Gastrocnemius medialis (tissue), 4 donors: ENCODE data around the gene MAEA.

Experiments used
- POLR2A ChIP-seq, 2 donors: fragments of 450-650 bp; IDR thresholded peaks; one replicate each; pipeline ENCODE4 v1.6.1; 2017; ENCODE audit warnings: antibody characterized with exemption in 2 of 2, mild to moderate bottlenecking in 2 of 2, moderate library complexity in 2 of 2
- TF ChIP-seq, protein P1 (sequence below), 5 experiments: fragments of 450-650 bp in 3 of 5; fragments of 200-600 bp in 2 of 5; sonication (generic) in 2 of 5; IDR thresholded peaks in 4 of 5; conservative IDR thresholded peaks in 1 of 5; 1 replicate in 4 of 5; 2 replicates in 1 of 5; pipeline ENCODE4 v1.5.1; 2016 to 2019; ENCODE audit warnings: antibody characterized with exemption in 5 of 5, mild to moderate bottlenecking in 3 of 5, moderate library complexity in 3 of 5

DNA sequence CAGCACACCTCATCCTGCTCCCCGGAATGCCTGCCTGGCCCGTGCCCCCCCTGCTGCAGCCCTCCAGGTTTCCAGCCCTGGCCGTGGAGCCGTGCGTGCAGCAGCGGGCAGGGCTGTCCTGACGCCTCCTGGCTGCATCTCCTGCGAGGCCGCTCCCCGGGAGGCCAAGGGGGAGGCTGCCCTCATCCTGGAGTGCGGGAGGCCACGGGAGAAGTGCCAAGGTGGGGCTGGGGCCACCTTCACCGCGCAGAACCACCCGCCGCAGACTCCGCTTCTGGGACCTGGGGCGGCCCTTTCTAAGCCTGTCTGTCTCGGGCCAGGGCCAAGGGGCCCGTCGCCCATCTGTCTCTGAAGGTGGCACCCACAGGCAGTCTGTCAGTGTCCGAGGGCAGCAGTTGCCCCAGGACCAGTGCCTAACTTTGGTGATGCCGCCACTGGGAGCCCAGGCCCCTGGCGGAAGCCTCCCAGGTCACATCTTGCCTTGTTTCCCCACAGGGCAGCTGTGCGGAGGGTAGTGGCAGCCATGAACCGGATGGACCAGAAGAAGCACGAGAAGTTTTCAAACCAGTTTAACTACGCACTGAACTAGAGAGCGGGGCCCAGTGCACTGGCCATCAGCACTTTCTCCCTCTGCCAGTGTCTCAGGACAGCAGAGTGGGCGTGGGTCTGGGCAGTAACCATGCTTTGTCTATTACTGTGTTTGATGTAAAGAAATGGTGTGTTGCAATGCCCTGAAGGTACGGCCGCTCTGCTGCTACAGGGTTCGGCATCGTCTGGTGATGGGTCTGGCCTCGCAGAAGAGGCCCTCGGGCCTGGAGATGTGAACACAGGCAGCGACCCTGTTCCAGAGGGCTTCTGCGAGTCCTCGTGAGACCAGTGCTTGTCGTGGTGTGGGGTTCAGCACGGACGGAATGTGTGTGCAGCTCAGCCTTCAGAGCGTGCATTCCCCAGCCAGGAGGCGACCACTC is 96.0 kb downstream of the MAEA start:
- TF ChIP-seq, protein P1, sequence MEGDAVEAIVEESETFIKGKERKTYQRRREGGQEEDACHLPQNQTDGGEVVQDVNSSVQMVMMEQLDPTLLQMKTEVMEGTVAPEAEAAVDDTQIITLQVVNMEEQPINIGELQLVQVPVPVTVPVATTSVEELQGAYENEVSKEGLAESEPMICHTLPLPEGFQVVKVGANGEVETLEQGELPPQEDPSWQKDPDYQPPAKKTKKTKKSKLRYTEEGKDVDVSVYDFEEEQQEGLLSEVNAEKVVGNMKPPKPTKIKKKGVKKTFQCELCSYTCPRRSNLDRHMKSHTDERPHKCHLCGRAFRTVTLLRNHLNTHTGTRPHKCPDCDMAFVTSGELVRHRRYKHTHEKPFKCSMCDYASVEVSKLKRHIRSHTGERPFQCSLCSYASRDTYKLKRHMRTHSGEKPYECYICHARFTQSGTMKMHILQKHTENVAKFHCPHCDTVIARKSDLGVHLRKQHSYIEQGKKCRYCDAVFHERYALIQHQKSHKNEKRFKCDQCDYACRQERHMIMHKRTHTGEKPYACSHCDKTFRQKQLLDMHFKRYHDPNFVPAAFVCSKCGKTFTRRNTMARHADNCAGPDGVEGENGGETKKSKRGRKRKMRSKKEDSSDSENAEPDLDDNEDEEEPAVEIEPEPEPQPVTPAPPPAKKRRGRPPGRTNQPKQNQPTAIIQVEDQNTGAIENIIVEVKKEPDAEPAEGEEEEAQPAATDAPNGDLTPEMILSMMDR (IDR thresholded peaks at IDR 0.05 in 4 of 5, conservative IDR thresholded peaks at IDR 0.05 in 1 of 5) = no peak
- no peak for TF ChIP-seq POLR2A (IDR thresholded peaks at IDR 0.05)
